Skin of body (tissue), 2 donors: ENCODE measurements around the gene KBTBD8. TPM values are rescaled to one million over a fixed set of nuclear protein-coding genes. Genes with fewer than 3 reads are reported as not detected.

Source experiments
- DNase-seq: peaks from one replicate; lab custom pipeline; 2025; lab: John Stamatoyannopoulos, UW
- total RNA-seq: library from RNA; depleted of rRNA; stranded (reverse); fragments of >200 nt; gene quantifications from one replicate; pipeline ENCODE4 v1.2.3, GENCODE V29; 2014

Gene KBTBD8
- total RNA-seq, 1 donor from 2014 or later, result 2.6 TPM

DNA sequence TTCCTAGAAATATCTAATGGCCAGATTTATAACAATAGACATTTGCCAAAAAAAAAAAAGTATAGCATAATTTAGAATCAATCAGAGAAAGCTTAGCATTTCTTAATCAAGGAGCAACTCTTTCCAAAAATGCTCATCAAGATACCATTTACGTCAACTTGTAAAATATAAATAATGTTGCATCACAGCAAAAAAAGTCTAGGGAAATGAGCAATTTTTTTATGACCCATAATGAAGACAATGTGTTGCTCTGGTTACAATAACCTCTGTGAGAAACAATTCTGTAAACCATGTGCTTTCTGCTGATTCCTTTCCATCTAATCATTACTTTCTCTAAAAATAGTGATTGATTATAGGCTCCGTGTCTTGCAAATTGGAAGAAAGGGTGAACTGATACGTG, 36.3 kb downstream of the KBTBD8 start:
- DNase-seq, result peak; percentile 91

DNA sequence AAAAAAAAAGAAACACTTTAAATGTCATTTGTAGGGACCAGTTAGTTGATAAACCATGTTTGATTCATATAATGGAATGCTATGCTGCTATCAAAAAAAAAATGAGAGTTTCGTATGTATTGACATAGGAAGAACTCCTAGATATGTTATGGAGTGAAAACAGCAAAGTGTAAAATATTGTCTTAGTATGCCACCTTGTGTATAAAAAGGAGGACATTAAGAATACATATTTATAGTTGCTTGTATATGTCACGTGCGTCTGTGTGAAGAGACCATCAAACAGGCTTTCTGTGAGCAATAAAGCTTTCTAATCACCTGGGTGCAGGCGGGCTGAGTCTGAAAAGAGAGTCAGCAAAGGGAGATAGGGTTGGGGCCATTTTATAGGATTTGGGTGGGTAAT, 39.5 kb downstream of the KBTBD8 start:
- DNase-seq, result peak; percentile 30

- DNase-seq, result no peak
These were observed 46.2 kb downstream of the KBTBD8 start for GRCh38 chr3:67044295-67044694.

DNA sequence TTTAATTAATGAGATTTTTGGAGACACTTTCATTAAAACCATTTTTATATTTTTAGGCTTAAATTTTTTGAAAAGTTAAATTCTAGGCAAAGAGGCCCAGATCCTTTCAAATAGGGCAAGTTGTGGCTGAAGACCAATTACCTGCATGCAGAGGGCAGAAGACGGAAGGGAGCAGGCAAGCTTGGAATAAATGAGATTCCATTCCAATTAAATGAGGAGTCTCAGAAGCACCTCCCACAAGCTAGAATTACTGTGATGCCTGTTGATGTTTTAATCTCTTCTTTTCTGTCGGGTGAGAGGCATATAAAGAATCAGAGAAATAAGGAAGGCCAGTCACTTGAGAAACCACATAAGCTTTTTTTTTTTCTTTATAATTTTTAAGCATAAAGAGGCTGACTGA, 46.8 kb downstream of the KBTBD8 start:
- no peak for DNase-seq

DNA sequence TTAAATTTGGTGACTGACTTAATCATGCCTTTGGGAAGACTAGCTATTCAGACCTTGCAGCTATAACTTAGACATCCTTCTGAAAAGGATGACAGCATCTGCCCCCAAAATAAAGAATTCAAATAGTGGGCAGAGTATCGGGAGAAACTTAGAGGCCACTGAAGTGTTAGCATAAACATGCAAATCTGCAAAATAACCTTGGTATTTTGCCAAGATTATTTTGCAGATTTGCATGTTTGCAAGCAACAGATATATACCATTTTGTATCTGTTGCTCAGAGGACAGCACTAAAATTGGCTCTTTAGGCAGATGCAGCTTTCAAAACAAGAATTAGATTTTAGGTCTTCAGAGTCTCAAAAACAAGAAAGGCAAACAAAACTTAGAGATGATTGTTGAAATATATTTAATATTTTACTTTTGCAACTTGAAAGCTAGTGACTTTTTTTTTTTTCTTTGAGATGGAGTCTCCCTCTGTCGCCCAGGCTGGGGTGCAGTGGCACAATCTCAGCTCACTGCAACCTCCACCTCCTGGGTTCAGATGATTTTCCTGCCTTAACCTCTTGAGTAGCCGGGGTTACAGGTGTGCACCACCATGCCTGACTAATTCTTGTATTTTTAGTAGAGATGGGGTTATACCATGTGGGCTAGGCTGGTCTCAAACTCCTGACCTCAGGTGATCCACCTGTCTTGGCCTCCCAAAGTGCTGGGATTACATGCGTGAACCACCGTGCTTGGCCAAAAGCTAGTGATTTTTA, 47.8 kb downstream of the KBTBD8 start:
- no peak for DNase-seq

DNA sequence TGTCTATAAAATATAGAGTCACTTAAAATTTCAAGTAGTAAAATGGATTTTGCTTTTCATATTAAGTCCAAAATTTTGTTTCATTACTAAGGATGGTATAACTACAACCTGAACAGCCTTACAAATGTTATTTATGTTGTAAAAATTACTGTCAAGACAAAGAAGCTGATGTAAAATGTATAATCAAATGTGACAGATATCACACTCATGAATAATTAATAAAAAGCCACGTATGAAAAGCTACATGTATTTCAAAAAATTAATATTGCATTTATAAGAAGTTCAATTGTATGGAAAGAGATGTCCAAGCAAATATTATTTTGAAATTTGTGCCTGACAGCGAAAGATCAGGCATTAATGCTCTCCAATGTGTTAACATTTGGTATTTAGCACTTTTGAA, 48.9 kb downstream of the KBTBD8 start:
- no peak for DNase-seq

GRCh38 chr3:67048067-67048714, 50.1 kb downstream of the KBTBD8 start:
- DNase-seq, result no peak

- no peak for DNase-seq
These were observed 50.6 kb downstream of the KBTBD8 start for GRCh38 chr3:67048715-67049074.

DNA sequence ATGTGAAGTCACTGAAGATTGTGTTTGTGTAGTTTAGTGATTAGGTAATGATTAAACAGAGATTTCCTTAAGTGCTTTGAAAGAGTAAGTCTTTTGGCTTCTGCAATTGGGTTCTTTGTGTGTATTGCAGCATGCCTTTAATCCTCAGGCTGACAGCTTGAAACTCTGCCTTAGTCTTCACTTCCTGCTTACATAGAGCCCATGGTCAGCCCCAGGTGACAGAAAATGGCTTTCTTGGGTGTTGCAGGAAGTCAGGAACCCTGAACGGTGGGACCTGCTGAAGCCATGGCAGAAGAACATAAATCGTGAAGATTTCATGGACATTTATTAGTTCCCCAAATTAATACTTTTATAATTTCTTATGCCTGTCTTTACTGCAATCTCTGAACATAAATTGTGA, 61.3 kb downstream of the KBTBD8 start:
- DNase-seq, result no peak
